Epithelial cell of esophagus (primary cell): ENCODE results near the gene CYB5B.

Experiments
- DNase-seq: peaks from one replicate; pipeline ENCODE4 v3.0.0; 2010; ENCODE audit warnings: low read depth
- H3K4me3 ChIP-seq: 2 replicates; pipeline ENCODE4 v1.5.1; 2011; ENCODE audit warnings: mild to moderate bottlenecking, low read length, control low read depth
- TF ChIP-seq, protein P1 (sequence below): IDR thresholded peaks from 2 replicates; pipeline ENCODE4 v1.5.1; 2011; ENCODE audit warnings: low read depth, mild to moderate bottlenecking, low read length, control low read depth, inconsistent platforms; ENCODE audit not compliant: insufficient read depth; ENCODE audit errors: missing control alignments

CYB5B gene

GRCh38 chr16:69424053-69424934 is at the start of gene CYB5B:
CYB5B (plus strand) TSS chr16:69424619; CDS start chr16:69424684, 65 bp downstream.
- peak within 1 kb of the TSS; percentile 94 for H3K4me3 ChIP-seq
- TF ChIP-seq, protein P1, sequence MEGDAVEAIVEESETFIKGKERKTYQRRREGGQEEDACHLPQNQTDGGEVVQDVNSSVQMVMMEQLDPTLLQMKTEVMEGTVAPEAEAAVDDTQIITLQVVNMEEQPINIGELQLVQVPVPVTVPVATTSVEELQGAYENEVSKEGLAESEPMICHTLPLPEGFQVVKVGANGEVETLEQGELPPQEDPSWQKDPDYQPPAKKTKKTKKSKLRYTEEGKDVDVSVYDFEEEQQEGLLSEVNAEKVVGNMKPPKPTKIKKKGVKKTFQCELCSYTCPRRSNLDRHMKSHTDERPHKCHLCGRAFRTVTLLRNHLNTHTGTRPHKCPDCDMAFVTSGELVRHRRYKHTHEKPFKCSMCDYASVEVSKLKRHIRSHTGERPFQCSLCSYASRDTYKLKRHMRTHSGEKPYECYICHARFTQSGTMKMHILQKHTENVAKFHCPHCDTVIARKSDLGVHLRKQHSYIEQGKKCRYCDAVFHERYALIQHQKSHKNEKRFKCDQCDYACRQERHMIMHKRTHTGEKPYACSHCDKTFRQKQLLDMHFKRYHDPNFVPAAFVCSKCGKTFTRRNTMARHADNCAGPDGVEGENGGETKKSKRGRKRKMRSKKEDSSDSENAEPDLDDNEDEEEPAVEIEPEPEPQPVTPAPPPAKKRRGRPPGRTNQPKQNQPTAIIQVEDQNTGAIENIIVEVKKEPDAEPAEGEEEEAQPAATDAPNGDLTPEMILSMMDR: no peak
- DNase-seq: peak; percentile 99

DNA sequence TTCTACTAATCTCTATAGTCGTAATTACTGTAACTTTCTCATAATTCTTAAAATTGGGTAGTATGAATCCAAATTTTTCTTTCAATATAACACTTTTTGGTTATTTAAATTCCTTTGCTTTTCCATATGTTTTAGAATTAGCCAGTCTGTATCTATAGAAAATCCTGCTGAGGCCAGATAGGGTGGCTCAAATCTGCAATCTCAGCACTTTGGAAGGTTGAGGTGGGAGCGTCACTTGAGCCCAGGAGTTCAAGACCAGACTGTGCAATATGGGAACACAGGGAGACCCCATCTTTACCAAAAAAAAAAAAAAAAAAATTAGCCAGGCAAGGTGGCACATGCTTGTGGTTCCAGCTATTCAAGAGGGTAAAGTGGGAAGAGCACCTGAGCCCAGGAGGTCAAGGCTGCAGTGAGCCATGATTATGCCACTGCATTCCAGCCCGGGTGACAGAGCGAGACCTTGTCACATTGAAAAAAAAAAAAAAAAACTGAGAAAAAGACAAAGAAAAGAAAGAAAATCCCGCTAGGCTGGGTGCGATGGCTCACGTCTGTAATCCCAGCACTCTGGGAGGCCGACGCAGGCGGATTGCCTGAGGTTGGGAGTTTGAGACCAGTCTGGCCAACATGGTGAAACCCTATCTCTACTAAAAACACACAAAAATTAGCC is 47.9 kb upstream of the CYB5B start:
- no peak overlapping the region for H3K4me3 ChIP-seq
- TF ChIP-seq, protein P1: no peak
- DNase-seq: no peak

GRCh38 chr16:69378036-69378435 is 46.4 kb upstream of the CYB5B start:
- TF ChIP-seq, protein P1: no peak
- no peak for DNase-seq

DNA sequence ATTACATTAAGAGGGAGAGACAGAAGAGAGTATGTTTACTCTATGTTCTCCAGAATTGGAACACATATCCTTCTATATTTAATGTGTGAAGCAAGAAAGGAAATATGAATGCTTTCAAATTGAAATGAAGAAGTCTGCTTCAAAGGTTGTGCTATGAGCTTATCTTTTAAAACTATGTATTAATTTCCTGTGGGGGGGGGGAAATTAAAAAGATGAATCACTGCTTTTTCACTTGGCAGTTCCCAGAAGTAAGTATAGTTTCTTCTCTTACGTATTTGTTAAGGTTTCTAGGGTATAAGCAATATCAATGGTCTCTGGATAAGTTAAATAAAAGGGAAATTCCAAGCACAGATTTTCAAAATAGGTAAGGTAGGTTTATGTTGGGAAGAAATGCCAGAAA is 45.7 kb upstream of the CYB5B start:
- TF ChIP-seq, protein P1: no peak
- no peak overlapping the region for H3K4me3 ChIP-seq
- no peak for DNase-seq

More at GRCh38 chr16:69378036-69378435, 46.4 kb upstream of the CYB5B start:
- H3K4me3 ChIP-seq: no peak overlapping the region

- TF ChIP-seq, protein P1: no peak
- no peak overlapping the region for H3K4me3 ChIP-seq
- no peak for DNase-seq
These were observed 43.2 kb upstream of the CYB5B start for GRCh38 chr16:69381231-69381630.

GRCh38 chr16:69382421-69382820 is 42.0 kb upstream of the CYB5B start:
- TF ChIP-seq, protein P1: no peak
- no peak overlapping the region for H3K4me3 ChIP-seq
- DNase-seq: no peak
